ENCODE results near the gene NEGR1.

Gene NEGR1

GRCh38 chr1:71792264-71792663 lies 490.1 kb downstream of the NEGR1 start:
- Histone ChIP-seq H3K9me3 (replicated peaks; ENCODE audit: low read length) (no peaks in the 10 kb centered on the region), H3K9ac (ENCODE audit: low read depth, low read length) (no peak overlapping the region), H3K27me3 (ENCODE audit: control insufficient read depth, insufficient read depth, low read length) (no peaks in the 10 kb centered on the region), H3K4me1 (ENCODE audit: control insufficient read depth, insufficient read depth, low read length) (peaks cover 6% of the 10 kb centered on the region), H3K4me2 (ENCODE audit: low read length) (no peak overlapping the region), H3K4me3 (ENCODE audit: low read length) (no peak overlapping the region), H3K36me3 (ENCODE audit: insufficient read depth, low read length) (no peaks in the 10 kb centered on the region)

- Histone ChIP-seq H3K9me3 (replicated peaks; ENCODE audit: low read length) (no peaks in the 10 kb centered on the region), H3K4me2 (ENCODE audit: low read length) (no peak overlapping the region), H3K9ac (ENCODE audit: low read depth, low read length) (no peak overlapping the region), H3K27me3 (ENCODE audit: control insufficient read depth, insufficient read depth, low read length) (no peaks in the 10 kb centered on the region), H3K36me3 (ENCODE audit: insufficient read depth, low read length) (no peaks in the 10 kb centered on the region), H3K4me1 (ENCODE audit: control insufficient read depth, insufficient read depth, low read length) (peaks cover 3% of the 10 kb centered on the region), H3K4me3 (ENCODE audit: low read length) (no peak overlapping the region)
Measured at GRCh38 chr1:71788113-71788512, 494.2 kb downstream of the NEGR1 start.

GRCh38 chr1:71787699-71788098 lies 494.6 kb downstream of the NEGR1 start:
- Histone ChIP-seq H3K4me2 (ENCODE audit: low read length) (no peak overlapping the region), H3K27me3 (ENCODE audit: control insufficient read depth, insufficient read depth, low read length) (no peaks in the 10 kb centered on the region), H3K4me3 (ENCODE audit: low read length) (no peak overlapping the region), H3K9ac (ENCODE audit: low read depth, low read length) (no peak overlapping the region), H3K4me1 (ENCODE audit: control insufficient read depth, insufficient read depth, low read length) (peaks cover 3% of the 10 kb centered on the region), H3K9me3 (replicated peaks; ENCODE audit: low read length) (no peaks in the 10 kb centered on the region), H3K36me3 (ENCODE audit: insufficient read depth, low read length) (no peaks in the 10 kb centered on the region)

- H3K4me1 ChIP-seq (ENCODE audit: control insufficient read depth, insufficient read depth, low read length), result peaks cover 3% of the 10 kb centered on the region
- no peak overlapping the region for H3K4me3 ChIP-seq (ENCODE audit: low read length)
- no peaks in the 10 kb centered on the region for H3K36me3 ChIP-seq (ENCODE audit: insufficient read depth, low read length)
- no peaks in the 10 kb centered on the region for H3K27me3 ChIP-seq (ENCODE audit: control insufficient read depth, insufficient read depth, low read length)
- no peaks in the 10 kb centered on the region for H3K9me3 ChIP-seq (replicated peaks; ENCODE audit: low read length)
- no peak overlapping the region for H3K9ac ChIP-seq (ENCODE audit: low read depth, low read length)
- H3K4me2 ChIP-seq (ENCODE audit: low read length), result no peak overlapping the region
Measured at GRCh38 chr1:71786218-71786617, 496.1 kb downstream of the NEGR1 start.

- no peak overlapping the region for H3K4me3 ChIP-seq (ENCODE audit: low read length)
- H3K9ac ChIP-seq (ENCODE audit: low read depth, low read length), result no peak overlapping the region
- H3K9me3 ChIP-seq (replicated peaks; ENCODE audit: low read length), result no peaks in the 10 kb centered on the region
- peaks cover 8% of the 10 kb centered on the region for H3K4me1 ChIP-seq (ENCODE audit: control insufficient read depth, insufficient read depth, low read length)
- no peak overlapping the region for H3K4me2 ChIP-seq (ENCODE audit: low read length)
- no peaks in the 10 kb centered on the region for H3K36me3 ChIP-seq (ENCODE audit: insufficient read depth, low read length)
- no peaks in the 10 kb centered on the region for H3K27me3 ChIP-seq (ENCODE audit: control insufficient read depth, insufficient read depth, low read length)
Measured at GRCh38 chr1:71785450-71785849, 496.9 kb downstream of the NEGR1 start.

- Histone ChIP-seq H3K4me3 (ENCODE audit: low read length) (no peak overlapping the region), H3K9me3 (replicated peaks; ENCODE audit: low read length) (no peaks in the 10 kb centered on the region), H3K4me1 (ENCODE audit: control insufficient read depth, insufficient read depth, low read length) (peaks cover 10% of the 10 kb centered on the region)
Measured at GRCh38 chr1:71785000-71785399, 497.3 kb downstream of the NEGR1 start.

GRCh38 chr1:71784241-71784640 lies 498.1 kb downstream of the NEGR1 start:
- no peaks in the 10 kb centered on the region for H3K9me3 ChIP-seq (replicated peaks; ENCODE audit: low read length)
- no peak overlapping the region for H3K4me3 ChIP-seq (ENCODE audit: low read length)
- H3K36me3 ChIP-seq (ENCODE audit: insufficient read depth, low read length), result no peaks in the 10 kb centered on the region
- no peaks in the 10 kb centered on the region for H3K27me3 ChIP-seq (ENCODE audit: control insufficient read depth, insufficient read depth, low read length)
- no peak overlapping the region for H3K4me2 ChIP-seq (ENCODE audit: low read length)
- peaks cover 10% of the 10 kb centered on the region for H3K4me1 ChIP-seq (ENCODE audit: control insufficient read depth, insufficient read depth, low read length)
- H3K9ac ChIP-seq (ENCODE audit: low read depth, low read length), result no peak overlapping the region

More at GRCh38 chr1:71785000-71785399, 497.3 kb downstream of the NEGR1 start:
- Histone ChIP-seq H3K36me3 (ENCODE audit: insufficient read depth, low read length) (no peaks in the 10 kb centered on the region), H3K9ac (ENCODE audit: low read depth, low read length) (no peak overlapping the region), H3K4me2 (ENCODE audit: low read length) (no peak overlapping the region), H3K27me3 (ENCODE audit: control insufficient read depth, insufficient read depth, low read length) (no peaks in the 10 kb centered on the region)

GRCh38 chr1:71783071-71783470 lies 499.3 kb downstream of the NEGR1 start:
- Histone ChIP-seq H3K36me3 (ENCODE audit: insufficient read depth, low read length) (no peaks in the 10 kb centered on the region), H3K4me1 (ENCODE audit: control insufficient read depth, insufficient read depth, low read length) (peaks cover 7% of the 10 kb centered on the region), H3K9me3 (replicated peaks; ENCODE audit: low read length) (no peaks in the 10 kb centered on the region), H3K4me3 (ENCODE audit: low read length) (no peak overlapping the region), H3K27me3 (ENCODE audit: control insufficient read depth, insufficient read depth, low read length) (no peaks in the 10 kb centered on the region), H3K4me2 (ENCODE audit: low read length) (no peak overlapping the region), H3K9ac (ENCODE audit: low read depth, low read length) (no peak overlapping the region)

GRCh38 chr1:71781450-71781849 lies 500.9 kb downstream of the NEGR1 start:
- H3K9me3 ChIP-seq (replicated peaks; ENCODE audit: low read length), result no peaks in the 10 kb centered on the region
- no peaks in the 10 kb centered on the region for H3K36me3 ChIP-seq (ENCODE audit: insufficient read depth, low read length)
- no peak overlapping the region for H3K4me3 ChIP-seq (ENCODE audit: low read length)
- no peaks in the 10 kb centered on the region for H3K27me3 ChIP-seq (ENCODE audit: control insufficient read depth, insufficient read depth, low read length)
- H3K4me1 ChIP-seq (ENCODE audit: control insufficient read depth, insufficient read depth, low read length), result peaks cover 7% of the 10 kb centered on the region
- H3K4me2 ChIP-seq (ENCODE audit: low read length), result no peak overlapping the region
- H3K9ac ChIP-seq (ENCODE audit: low read depth, low read length), result no peak overlapping the region

- Histone ChIP-seq H3K4me2 (ENCODE audit: low read length) (peak overlapping the region; percentile 42), H3K9me3 (replicated peaks; ENCODE audit: low read length) (no peaks in the 10 kb centered on the region), H3K9ac (ENCODE audit: low read depth, low read length) (no peak overlapping the region), H3K36me3 (ENCODE audit: insufficient read depth, low read length) (no peaks in the 10 kb centered on the region), H3K27me3 (ENCODE audit: control insufficient read depth, insufficient read depth, low read length) (no peaks in the 10 kb centered on the region), H3K4me3 (ENCODE audit: low read length) (no peak overlapping the region), H3K4me1 (ENCODE audit: control insufficient read depth, insufficient read depth, low read length) (peaks cover 7% of the 10 kb centered on the region)
Measured at GRCh38 chr1:71780681-71781080, 501.7 kb downstream of the NEGR1 start.

GRCh38 chr1:71778940-71779339 lies 503.4 kb downstream of the NEGR1 start:
- Histone ChIP-seq H3K27me3 (ENCODE audit: control insufficient read depth, insufficient read depth, low read length) (no peaks in the 10 kb centered on the region), H3K36me3 (ENCODE audit: insufficient read depth, low read length) (no peaks in the 10 kb centered on the region), H3K9me3 (replicated peaks; ENCODE audit: low read length) (no peaks in the 10 kb centered on the region), H3K4me1 (ENCODE audit: control insufficient read depth, insufficient read depth, low read length) (peaks cover 7% of the 10 kb centered on the region), H3K4me3 (ENCODE audit: low read length) (no peak overlapping the region), H3K4me2 (ENCODE audit: low read length) (no peak overlapping the region), H3K9ac (ENCODE audit: low read depth, low read length) (no peak overlapping the region)

- Histone ChIP-seq H3K9me3 (replicated peaks; ENCODE audit: low read length) (no peaks in the 10 kb centered on the region), H3K36me3 (ENCODE audit: insufficient read depth, low read length) (no peaks in the 10 kb centered on the region), H3K4me1 (ENCODE audit: control insufficient read depth, insufficient read depth, low read length) (peaks cover 7% of the 10 kb centered on the region), H3K4me2 (ENCODE audit: low read length) (no peak overlapping the region), H3K27me3 (ENCODE audit: control insufficient read depth, insufficient read depth, low read length) (no peaks in the 10 kb centered on the region), H3K4me3 (ENCODE audit: low read length) (no peak overlapping the region), H3K9ac (ENCODE audit: low read depth, low read length) (no peak overlapping the region)
Measured at GRCh38 chr1:71777094-71777493, 505.2 kb downstream of the NEGR1 start.
